Measurements from ENCODE around the gene KCNJ8. TPM values are rescaled to one million over a fixed set of nuclear protein-coding genes. Genes with fewer than 3 reads are reported as not detected.

Gene KCNJ8
- total RNA-seq, 1 donor from 2014 or later, result 0.25 TPM

DNA sequence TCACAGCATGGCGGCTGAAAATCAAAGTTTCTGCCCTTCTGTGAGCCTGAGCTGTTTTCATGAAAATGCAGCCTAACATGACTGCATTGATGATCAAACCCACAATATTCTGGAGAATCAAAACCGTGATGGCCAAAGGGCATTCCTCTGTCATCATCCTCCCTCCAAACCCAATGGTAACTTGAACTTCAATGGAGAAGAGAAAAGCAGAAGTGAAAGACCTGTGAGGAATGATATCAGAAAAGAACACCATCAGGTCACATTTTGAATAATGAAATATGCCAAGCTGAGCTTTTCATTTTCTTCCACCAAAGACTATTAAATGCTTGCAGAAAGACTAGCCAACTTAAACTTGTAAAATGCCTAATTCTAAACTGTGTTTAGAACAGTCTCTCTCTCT is 8.1 kb downstream of the KCNJ8 start:
- no peak overlapping the region for H3K4me3 ChIP-seq (ENCODE audit: low read depth, low read length)
- no peak for DNase-seq (ENCODE audit: low read depth)
- no peaks in the 10 kb centered on the region for H3K36me3 ChIP-seq (ENCODE audit: control insufficient read depth, insufficient read depth, low read length)
- TF ChIP-seq, protein P1, sequence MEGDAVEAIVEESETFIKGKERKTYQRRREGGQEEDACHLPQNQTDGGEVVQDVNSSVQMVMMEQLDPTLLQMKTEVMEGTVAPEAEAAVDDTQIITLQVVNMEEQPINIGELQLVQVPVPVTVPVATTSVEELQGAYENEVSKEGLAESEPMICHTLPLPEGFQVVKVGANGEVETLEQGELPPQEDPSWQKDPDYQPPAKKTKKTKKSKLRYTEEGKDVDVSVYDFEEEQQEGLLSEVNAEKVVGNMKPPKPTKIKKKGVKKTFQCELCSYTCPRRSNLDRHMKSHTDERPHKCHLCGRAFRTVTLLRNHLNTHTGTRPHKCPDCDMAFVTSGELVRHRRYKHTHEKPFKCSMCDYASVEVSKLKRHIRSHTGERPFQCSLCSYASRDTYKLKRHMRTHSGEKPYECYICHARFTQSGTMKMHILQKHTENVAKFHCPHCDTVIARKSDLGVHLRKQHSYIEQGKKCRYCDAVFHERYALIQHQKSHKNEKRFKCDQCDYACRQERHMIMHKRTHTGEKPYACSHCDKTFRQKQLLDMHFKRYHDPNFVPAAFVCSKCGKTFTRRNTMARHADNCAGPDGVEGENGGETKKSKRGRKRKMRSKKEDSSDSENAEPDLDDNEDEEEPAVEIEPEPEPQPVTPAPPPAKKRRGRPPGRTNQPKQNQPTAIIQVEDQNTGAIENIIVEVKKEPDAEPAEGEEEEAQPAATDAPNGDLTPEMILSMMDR (IDR thresholded peaks at IDR 0.05; ENCODE audit: insufficient read depth, low read length, poor library complexity, severe bottlenecking), result no peak
- no peaks in the 10 kb centered on the region for H3K27me3 ChIP-seq (ENCODE audit: control insufficient read depth, insufficient read depth, low read length)

DNA sequence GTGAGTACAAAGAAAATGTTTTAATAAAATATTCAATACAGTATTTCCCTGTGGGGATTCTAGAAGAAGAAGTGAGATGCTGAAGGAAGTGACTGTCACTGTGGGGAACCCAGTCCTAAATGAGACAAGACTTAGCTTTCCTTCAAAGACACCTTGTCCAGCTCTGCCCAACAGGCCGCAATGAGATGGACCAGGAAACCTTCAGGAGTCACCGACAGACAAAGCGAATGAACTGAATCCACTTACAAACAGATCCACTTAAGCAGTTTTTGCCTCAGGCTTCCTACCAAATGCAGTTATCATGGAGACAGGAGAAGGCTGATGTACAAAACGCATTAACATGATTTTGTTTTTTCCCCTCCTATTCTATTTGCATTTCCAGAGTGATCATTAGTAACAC is 9.6 kb downstream of the KCNJ8 start:
- TF ChIP-seq, protein P1 (IDR thresholded peaks at IDR 0.05; ENCODE audit: insufficient read depth, low read length, poor library complexity, severe bottlenecking), result no peak

DNA sequence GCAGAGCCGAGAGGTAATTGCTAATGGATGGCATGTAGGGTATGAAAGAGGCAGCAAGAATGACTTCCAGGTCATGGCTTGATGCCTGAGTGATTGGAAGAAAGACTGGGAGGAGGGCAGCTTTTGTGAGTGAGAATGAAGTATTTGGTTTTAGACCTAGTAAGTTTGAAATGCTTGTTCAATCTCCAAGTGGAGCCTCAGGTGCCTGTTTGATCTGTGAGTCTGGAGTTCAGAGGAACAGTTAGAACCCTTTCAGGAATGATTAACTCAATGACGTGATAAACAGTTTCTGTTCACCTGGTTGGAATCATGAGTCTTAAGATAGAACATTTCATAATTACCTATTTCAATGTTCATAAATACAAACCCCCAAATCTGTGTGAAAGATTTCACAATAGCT is 10.4 kb downstream of the KCNJ8 start:
- DNase-seq (ENCODE audit: low read depth), result no peak
- TF ChIP-seq, protein P1 (IDR thresholded peaks at IDR 0.05; ENCODE audit: insufficient read depth, low read length, poor library complexity, severe bottlenecking), result no peak
- Histone ChIP-seq H3K4me3 (ENCODE audit: low read depth, low read length) (no peak overlapping the region), H3K27me3 (ENCODE audit: control insufficient read depth, insufficient read depth, low read length) (no peaks in the 10 kb centered on the region), H3K36me3 (ENCODE audit: control insufficient read depth, insufficient read depth, low read length) (no peaks in the 10 kb centered on the region)

More for the DNA sequence above, 9.6 kb downstream of the KCNJ8 start:
- no peak overlapping the region for H3K4me3 ChIP-seq (ENCODE audit: low read depth, low read length)
- DNase-seq (ENCODE audit: low read depth), result no peak
- H3K36me3 ChIP-seq (ENCODE audit: control insufficient read depth, insufficient read depth, low read length), result no peaks in the 10 kb centered on the region
- H3K27me3 ChIP-seq (ENCODE audit: control insufficient read depth, insufficient read depth, low read length), result no peaks in the 10 kb centered on the region

DNA sequence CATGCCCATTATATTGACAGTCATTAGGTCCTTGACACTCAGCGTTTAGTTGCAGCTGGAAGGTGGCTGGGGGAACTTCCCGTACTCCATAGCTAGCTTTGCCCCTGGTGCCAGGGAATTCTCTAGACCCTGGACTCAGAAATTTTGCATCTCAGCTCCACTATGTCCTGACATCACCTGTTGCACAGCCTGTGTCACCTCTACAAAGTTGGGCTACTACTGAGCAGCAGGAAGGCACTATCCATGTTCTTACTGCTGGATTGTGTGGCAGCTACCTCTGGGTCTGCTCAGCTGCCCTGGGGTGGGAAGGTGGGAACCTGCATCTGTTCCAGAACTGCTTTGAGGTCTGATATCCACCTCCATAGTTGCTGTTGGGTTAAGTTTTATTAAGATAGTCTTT is 11.0 kb downstream of the KCNJ8 start:
- Histone ChIP-seq H3K36me3 (ENCODE audit: control insufficient read depth, insufficient read depth, low read length) (no peaks in the 10 kb centered on the region), H3K4me3 (ENCODE audit: low read depth, low read length) (no peak overlapping the region), H3K27me3 (ENCODE audit: control insufficient read depth, insufficient read depth, low read length) (no peaks in the 10 kb centered on the region)
- DNase-seq (ENCODE audit: low read depth), result no peak
- TF ChIP-seq, protein P1 (IDR thresholded peaks at IDR 0.05; ENCODE audit: insufficient read depth, low read length, poor library complexity, severe bottlenecking), result no peak

DNA sequence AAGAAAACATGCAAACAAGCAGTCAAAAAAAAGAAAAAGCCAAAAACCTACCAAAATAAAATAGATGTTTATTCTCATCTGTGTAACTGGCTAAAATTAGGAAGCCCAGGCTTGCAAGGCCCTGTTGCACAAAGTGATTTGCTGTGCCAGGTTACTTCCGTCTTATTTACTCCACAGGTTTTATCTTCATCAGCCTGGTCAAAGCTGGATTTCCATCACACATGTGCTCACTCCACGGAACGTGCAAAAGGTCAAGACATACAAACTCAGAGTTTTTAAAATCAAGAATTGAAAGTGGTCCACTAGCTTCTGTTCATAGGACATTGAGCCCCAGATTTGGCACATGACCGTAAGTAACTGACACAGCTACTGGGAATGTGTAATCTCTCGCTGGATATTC is 14.8 kb downstream of the KCNJ8 start:
- TF ChIP-seq, protein P1 (IDR thresholded peaks at IDR 0.05; ENCODE audit: insufficient read depth, low read length, poor library complexity, severe bottlenecking), result no peak
- no peak overlapping the region for H3K4me3 ChIP-seq (ENCODE audit: low read depth, low read length)
- DNase-seq (ENCODE audit: low read depth), result no peak
- no peaks in the 10 kb centered on the region for H3K36me3 ChIP-seq (ENCODE audit: control insufficient read depth, insufficient read depth, low read length)
- H3K27me3 ChIP-seq (ENCODE audit: control insufficient read depth, insufficient read depth, low read length), result no peaks in the 10 kb centered on the region

DNA sequence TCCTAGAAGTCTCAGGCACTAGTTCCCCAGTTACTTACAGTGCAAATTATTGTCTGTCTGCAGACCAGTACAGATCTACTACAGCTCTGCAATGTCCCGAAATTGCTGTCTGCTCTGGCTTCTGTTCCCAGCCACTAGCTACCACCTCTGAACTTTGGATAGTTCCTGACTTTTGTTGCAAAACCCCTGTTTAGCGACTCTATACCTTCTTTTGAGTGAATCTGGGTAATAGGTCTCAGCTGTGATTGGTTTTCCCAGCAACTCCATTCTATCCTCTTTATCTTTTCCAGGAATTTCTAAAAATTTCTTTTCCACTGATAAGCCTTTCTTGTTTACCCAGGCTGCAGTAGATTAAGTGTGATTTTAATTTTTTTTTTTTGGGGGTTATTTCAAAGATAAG is 16.8 kb downstream of the KCNJ8 start:
- H3K27me3 ChIP-seq (ENCODE audit: control insufficient read depth, insufficient read depth, low read length), result no peaks in the 10 kb centered on the region
- no peaks in the 10 kb centered on the region for H3K36me3 ChIP-seq (ENCODE audit: control insufficient read depth, insufficient read depth, low read length)
- TF ChIP-seq, protein P1 (IDR thresholded peaks at IDR 0.05; ENCODE audit: insufficient read depth, low read length, poor library complexity, severe bottlenecking), result no peak
- no peak overlapping the region for H3K4me3 ChIP-seq (ENCODE audit: low read depth, low read length)
- DNase-seq (ENCODE audit: low read depth), result no peak
